ENCODE data around the gene WWOX.

The WWOX gene

DNA sequence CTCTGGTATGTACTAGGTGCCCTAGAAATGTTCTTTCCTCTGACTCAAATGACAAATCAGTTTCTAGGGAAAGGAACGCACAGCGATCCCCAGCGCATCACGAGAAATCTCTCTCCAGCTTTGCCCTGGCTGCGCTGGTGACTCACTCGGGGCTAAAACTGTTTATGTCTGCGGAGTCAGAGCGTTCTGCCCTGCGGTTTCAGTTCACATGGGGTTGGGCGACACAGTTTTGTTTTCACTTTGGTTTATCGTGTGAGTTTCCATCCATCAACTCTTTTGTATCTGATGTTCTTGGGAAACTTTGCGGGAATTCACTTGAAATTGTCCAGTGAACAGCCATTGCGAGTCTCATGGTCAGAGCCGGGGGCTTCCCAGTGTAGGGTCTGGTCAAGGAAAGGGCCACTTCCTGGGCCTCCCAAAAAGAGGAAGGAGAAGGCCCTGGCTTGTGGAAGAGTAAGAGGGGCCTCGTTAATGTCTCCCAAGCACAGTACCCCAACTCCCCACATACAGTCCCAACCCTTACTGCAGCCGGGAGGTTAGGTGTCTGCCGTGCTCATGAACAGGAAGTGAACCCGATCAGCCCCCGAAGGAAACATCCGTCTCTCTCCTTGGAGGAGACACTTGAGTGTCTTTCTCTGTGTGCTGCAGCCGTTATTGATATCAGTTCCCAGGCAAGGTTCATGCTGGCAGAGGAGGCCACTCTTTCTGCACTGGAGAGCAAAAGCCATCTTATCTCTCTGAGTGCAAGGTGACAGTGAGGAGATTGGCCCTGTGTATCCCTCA lies 643.2 kb downstream of the WWOX start:
- DNase-seq (ENCODE audit: low spot score): no peak

DNA sequence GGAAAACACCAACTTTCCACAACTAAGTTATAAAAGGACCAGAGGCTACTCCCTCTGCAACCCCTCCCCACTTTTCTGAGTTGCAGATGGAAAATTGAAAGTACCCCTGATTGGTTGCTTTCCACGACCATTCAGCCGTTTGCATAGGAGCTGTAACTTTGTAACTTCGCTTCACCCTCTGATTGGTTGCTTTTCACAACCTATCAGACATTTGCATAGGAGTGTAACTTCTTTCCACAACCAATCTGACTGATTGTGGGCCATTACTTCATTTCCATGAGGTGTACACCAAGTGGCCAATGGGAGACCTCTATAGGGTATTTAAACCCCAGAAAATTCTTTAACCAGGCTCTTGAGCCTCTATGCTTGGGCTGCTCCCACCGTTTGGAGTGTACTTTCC lies 644.1 kb downstream of the WWOX start:
- DNase-seq (ENCODE audit: low spot score): no peak

DNA sequence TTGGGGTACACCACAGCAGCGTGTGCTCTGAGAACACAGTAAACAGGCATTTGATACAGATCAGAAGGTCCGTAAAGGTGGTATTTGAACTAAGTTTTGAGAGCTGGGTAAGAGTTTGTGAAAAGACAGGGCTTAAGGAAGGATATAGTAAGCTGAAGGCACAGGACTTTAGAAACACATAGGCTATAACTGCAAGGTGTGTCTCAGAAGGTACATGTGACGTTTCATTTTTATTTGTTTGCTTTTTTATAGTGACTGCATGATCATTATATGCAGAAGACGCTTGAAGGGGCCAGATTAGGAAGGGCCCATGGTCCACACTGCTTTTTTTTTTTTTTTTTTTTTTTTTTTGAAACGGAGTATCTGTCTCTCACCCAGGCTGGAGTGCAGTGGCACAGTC lies 644.6 kb downstream of the WWOX start:
- no peak for DNase-seq (ENCODE audit: low spot score)

GRCh38 chr16:78744796-78745107 lies 645.3 kb downstream of the WWOX start:
- DNase-seq (ENCODE audit: low spot score): no peak

- DNase-seq (ENCODE audit: low spot score): no peak
Observed at GRCh38 chr16:78745108-78746019, 645.9 kb downstream of the WWOX start.

GRCh38 chr16:78746718-78747117 lies 647.3 kb downstream of the WWOX start:
- DNase-seq (ENCODE audit: low spot score): no peak

- DNase-seq (ENCODE audit: low spot score): no peak
Observed at GRCh38 chr16:78748220-78748929, 648.9 kb downstream of the WWOX start.

- no peak for DNase-seq (ENCODE audit: low spot score)
Observed at GRCh38 chr16:78749745-78750268, 650.4 kb downstream of the WWOX start.

DNA sequence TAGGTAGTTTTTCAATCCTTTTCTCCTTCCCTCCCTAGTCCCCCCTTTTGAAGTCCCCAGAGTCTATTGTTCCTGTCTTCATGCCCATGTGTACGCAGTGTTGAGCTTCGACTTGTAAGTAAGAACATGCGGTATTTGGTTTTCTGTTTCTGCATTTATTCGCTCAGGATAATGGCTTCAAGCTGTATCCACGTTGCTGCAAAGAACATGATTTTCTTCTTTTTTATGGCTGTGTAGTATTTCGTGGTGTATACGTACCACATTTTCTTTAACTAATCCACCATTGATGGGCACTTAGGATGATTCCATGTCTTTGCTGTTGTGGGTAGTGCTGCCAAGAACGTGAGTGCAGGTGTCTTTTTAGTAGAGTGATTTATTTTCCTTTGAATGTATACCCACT lies 651.2 kb downstream of the WWOX start:
- no peak for DNase-seq (ENCODE audit: low spot score)

DNA sequence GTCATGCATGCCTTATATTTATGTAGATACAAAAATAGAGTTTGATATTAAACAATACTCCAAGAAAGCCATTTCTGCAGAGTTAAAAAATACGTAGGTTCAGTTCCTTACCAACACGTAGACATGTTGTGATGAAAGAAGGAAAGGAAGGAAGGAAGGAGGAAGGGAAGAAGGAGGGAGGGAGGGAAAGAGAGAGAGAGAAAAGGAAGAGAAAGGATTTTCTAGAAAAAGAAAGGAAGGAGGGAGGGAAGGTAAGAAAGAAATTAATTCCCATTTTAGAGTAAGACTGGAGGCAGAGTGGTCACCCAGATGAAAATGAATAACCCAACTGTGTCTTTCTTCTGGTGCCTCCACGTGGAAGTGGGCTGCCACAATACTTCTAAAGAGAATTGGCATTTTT lies 652.1 kb downstream of the WWOX start:
- no peak for DNase-seq (ENCODE audit: low spot score)

- DNase-seq (ENCODE audit: low spot score): no peak
Observed at GRCh38 chr16:78754713-78755112, 655.3 kb downstream of the WWOX start.

GRCh38 chr16:78755751-78756661 lies 656.6 kb downstream of the WWOX start:
- no peak for DNase-seq (ENCODE audit: low spot score)

DNA sequence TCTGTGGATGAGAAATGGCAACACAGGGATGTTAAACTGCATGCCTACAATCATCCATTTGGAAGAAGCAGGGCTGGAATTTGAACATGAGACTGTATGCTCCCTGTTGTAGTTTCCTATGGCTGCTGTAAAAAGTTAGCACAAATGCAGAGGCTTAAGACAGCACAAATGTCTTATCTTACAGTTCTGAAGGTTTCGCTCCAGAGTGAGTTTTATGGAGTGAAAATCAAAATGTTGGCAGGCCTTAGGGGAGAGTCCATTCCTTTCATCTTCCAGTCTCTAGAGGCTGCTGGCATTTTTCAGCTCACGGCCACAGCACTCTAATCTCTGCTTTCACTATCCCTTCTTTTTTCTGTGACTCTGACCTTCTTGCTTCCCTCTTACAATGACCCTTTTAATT lies 660.1 kb downstream of the WWOX start:
- no peak for DNase-seq (ENCODE audit: low spot score)

DNA sequence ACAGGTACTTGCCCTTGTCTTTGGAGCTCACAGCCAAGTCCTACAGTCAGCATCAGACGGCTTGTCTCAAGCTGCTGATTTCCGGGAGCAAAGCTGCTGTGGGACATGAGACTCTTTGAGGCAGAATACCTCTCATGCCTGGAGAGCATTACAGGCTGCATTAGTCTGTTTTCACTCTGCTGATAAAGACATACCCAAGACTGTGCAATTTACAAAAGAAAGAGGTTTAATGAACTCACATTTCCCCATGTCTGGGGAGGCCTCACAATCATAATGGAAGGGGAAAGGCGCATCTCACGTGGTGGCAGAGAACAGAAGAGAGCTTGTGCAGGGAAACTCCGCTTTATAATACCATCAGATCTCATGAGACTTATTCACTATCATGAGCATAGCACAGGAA lies 661.2 kb downstream of the WWOX start:
- no peak for DNase-seq (ENCODE audit: low spot score)

GRCh38 chr16:78761427-78761826 lies 662.0 kb downstream of the WWOX start:
- no peak for DNase-seq (ENCODE audit: low spot score)

DNA sequence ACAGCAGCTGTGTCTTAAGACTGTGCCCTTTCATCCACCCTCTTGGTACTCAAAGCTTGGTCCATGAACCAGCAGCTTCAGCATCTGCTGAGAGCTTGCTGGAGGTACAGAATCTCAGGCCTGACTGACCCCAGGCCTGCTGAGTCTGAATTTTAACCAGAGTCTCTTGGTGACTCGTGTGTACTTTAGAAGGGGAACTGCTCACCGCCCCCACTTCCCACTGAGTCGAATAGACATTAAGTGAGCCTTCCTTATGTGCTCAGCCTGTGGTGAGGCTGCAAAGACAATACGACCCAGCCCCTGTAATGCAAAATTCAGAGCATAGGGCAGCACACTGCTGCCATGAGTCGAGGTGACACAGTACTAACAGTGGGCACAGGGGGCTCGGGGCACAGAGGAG lies 662.8 kb downstream of the WWOX start:
- DNase-seq (ENCODE audit: low spot score): no peak

- DNase-seq (ENCODE audit: low spot score): no peak
Observed at GRCh38 chr16:78763821-78764440, 664.5 kb downstream of the WWOX start.

- DNase-seq (ENCODE audit: low spot score): no peak
Observed at GRCh38 chr16:78764478-78764877, 665.0 kb downstream of the WWOX start.

- DNase-seq (ENCODE audit: low spot score): no peak
Observed at GRCh38 chr16:78768226-78768625, 668.8 kb downstream of the WWOX start.

DNA sequence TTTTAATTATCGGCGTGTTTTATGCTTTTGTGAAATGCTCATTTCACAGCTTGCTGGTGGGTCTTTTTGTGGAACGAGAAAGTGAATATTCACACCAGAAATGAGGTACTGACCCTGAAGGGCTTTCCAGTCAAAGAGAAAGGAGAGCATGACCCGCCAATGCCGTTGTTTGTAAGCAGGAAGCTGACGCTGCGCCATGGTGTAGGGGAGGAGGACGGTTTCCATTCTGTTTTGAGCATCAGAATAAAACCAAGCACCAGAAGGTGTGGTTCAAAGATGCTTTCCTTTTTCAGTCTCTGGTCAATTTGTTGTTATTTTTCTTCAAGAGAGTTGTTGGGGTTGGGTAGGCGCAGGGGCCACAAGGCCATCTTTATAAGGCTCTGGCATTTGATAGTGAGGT lies 669.3 kb downstream of the WWOX start:
- no peak for DNase-seq (ENCODE audit: low spot score)
